Stimulated activated CD4-positive, alpha-beta T cell treated with anti-CD3 and anti-CD28 coated beads, Interleukin-2, amount 100 ng/mL, for 24 hours (primary cell): ENCODE results near the gene SRM.
"Not testable (repeated sequence)": the region's sequence is repeated elsewhere in the genome, so short reads cannot be mapped to it uniquely, and the experiment has no call there.

ENCODE experiments used
- DNase-seq, 2 donors: peaks; one replicate each; pipeline ENCODE4 v3.0.0-alpha.2; 2020

Gene SRM

DNA sequence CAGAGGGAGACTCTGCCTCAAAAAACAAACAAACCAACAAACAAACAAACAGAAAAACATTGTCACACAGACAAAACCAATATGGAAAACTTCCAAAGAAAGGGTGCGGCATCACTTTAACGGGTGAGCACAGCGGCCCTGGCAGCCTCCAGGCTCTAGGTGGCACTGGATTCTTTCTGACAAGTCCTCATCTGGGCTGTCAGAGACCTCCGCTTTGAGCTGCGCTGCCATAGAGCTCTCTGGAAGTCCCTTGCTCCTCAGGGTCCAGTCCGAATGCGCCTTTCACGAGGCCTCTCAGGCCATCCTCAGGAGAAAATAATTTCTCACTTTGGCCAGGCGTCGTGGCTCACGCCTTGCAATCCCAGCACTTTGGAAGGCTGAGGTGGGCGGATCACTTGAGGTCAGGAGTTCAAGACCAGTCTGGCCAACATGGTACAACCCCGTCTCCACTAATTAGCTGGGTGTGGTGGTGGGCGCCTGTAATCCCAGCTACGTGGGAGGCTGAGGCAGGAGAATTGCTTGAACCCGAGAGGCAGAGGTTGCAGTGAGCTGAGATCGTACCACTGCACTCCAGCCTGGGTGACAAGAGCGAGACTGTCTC, 4.2 kb upstream of the SRM start:
- not testable (repeated sequence) for DNase-seq

DNA sequence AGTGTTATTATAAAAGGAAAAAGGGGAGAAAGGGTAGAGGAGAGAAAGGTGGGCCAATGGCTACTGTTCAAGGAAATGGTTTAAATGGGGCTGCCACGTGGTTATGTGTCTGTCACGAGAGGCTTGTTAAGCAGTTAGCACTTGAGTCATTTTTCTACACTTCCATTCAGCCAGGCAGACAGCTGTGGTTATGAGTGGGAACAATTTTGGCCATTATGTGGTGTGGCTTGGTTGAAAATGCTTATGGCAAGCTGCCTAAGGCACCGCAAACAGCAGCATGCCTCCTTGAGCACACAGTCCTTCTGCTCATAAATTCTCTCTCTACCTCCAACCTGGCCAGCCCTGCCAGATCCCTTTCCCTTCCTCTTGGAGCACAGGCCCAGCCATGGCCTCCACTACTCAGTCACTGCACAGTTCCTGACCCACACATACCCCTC, 3.2 kb upstream of the SRM start:
- DNase-seq: no peak

DNA sequence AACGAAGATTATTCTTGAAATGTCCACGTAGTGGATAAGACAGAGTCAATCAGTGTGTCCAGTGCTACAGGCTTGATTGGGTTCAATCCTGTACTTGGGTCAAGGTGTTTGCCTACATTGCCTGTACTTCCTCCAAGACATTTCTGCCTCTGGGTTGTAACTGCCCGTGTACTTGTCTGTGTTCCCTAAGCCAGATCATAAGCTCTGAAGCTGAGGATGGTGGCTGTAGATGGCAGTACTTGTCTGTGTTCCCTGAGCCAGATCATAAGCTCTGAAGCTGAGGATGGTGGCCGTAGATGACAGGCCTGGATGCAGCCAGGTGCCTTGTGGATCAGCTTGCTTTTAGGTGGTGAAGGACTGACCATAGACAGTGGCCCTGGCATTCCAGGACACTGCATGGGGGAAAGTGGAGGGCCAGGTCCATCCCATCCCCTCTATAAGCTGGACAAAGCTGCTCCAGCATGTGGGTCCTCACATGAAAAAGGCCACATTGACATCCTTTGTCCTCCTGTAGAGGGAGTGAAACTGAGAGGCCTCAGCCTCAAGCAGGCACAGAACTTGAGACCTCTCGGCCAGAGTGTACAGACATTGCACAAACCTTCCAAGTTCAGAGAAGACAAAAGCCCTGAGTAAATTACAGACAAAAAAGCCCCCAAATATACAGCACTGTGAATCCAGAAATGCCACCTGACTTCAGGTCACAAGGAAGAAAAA, 2.0 kb upstream of the SRM start:
- no peak for DNase-seq

DNA sequence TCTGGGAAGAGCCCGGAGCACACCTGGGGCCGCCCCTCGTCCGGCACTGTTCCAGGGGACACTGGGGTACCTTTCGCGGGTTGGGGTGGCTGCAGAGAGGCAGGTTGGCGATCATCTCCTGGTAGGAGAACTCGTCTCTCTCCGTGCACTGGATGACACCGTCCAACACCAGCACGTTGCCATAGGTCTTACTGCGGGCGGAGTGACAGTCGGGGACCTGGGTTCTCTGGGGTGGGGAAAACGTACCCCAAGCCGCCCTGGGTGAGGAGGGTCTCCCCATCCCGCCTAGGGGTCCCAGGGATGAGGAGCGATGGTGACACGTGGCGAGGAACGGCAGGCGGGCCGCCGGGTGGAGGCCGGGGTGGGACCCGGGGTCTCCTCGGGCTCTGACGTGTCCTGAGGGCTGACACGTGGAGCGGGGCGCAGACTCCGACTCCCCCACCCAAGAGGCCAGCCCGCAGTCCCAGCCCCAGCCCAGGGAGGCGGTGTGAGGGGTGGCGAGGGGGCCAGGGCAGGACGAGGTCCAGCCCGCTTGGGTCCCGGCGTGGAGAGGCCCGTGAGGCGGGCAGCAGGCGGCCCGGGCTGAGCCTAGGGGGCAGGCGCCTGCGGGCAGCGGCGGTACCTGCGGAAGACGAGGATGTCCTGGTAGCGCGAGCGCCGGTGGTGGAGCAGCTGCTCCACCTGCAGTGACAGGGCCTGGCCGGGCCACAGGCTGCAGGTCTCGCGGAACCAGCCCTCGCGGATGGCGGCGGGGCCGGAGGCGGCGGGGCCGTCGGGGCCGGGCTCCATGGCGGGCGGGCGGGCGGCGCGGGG, 457 bp downstream of the SRM start:
- DNase-seq: peak in 1 of 2 donors; percentile 41

DNA sequence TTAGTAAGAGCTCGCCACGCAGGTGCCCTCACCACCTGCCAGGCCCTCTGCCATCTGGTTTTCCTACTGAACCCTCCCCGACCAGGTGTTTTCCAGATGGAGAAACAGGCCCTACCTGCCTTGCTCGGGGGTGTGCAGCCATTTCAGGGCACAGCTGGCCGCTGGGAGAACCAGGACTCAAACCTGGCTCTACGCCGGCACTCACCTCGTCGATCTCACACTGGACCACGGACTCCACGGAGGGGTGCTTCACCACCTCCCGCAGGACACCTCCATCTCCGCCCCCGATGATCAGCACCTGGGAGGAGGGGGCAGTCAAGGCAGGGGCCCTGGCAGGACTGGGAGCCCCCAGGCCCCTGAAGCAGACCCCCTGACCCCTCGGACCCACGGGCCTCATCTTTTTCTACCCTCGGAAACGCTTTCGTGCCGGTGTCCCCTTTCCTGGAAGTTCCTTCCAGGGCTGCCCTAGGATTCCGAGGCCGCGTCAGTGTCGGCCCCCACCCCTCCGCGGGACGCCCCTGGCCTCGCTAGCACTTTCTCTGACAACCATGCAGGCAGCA, 1.1 kb downstream of the SRM start:
- no peak for DNase-seq

DNA sequence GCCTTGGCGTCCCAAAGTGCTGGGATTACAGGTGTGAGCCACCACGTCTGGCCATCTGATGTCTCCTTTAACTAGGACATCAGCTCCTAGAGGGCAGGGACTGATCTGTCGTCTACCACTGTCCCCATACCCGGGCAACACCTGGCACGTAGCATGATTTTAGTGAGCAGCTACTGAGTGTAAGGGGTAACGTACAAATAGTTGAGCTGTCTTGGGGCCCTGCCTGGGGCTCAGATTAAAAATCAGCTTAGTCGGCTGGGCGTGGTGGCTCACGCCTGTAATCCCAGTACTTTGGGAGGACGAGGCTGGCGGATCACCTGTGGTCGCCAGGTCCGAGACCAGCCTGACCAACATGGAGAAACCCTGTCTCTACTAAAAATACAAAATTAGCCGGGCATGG, 1.8 kb downstream of the SRM start:
- no peak for DNase-seq

DNA sequence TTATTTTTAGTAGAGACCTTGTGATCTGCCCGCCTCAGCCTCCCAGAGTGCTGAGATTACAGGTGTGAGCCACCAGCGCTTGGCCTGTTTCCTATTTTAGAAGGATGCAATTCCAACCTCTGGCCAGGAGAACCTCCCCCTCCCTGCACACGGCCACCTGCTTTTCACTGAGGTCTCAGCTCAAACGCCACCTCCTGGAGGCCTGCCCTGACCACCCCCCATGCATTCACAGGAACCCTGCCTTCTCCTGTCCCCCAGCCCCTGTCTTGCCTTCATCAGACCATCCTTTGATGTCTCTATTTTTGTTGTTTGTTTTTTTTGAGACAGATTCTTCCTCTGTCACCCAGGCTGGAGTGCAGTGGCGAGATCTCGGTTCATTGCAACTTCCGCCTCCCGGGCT, 2.3 kb downstream of the SRM start:
- no peak for DNase-seq

DNA sequence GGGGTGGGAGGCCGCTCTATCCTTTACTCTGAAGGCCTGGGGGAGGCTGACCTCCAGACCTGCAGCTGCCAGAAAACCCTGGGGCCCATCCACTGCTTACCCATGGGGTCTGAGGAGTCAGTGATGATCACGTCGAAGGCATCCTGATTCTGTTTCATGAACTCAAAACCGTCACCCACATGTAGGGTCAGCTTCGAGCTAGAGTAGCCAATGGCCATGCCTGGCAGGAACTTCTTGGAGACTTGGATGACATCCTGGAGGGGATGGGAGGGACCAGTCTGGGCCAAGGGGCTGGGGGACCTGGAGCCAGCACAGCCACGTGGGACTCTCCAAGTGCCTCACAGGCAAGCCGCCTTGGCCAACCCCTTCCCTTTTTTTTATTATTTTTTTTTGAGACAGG, 3.3 kb downstream of the SRM start:
- DNase-seq: no peak

DNA sequence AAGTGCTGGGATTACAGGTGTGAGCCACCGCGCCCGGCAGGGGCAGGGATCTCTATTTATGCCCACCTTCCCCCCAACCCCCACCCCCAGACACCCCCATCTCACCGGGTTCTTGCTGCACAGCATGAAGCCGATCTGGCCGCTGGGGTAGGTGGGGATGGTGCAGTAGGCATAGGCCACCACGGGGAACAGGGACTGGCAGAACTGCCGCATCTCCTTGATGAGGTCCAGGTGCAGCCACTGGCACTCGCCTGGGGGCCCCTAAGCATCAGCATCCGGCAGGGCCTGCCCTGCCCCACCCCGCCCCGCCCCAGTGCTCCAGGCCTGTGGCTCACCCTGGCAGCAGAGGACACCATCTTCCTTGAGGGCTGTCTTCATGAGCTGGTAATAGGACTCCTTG, 4.1 kb downstream of the SRM start:
- DNase-seq: no peak

DNA sequence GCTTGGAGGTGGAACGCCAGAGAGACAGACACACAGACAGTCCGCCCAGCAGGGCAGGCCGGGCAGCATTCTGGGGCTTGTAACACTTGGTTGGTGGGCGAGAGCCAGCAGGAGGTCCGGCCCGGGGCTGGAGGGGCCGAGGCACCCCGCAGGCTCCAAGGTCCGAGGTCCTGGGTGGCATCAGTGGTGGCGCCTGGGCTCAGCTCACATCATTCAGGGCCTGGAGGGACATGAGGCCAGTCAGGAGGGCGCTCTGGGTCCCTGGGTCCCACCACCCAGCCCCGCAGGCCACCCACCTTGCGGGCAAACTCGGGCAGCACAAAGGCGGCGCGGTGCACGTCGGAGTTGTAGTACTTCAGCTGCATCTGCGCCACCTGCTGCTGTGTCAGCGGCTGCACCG, 5.2 kb downstream of the SRM start:
- DNase-seq: no peak

DNA sequence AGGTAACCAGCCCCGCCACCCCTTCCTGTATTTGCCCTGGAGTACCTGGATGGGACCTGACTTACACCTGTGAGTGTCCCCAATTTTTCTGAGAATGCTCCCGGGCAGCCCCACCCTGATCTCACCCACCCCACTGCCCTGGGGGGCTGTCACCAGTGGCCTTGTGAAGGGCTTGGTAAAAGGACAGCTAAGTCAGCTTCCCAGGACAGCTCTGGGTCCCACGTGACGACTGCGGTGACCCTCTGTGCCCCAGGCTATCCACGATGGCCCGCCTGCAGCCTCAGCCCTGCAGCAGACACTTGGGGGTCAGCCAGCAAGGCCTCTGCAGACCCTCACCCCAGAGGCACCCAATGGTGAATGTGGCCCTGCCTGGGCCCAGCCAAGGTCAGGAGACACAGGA, 5.6 kb downstream of the SRM start:
- no peak for DNase-seq

DNA sequence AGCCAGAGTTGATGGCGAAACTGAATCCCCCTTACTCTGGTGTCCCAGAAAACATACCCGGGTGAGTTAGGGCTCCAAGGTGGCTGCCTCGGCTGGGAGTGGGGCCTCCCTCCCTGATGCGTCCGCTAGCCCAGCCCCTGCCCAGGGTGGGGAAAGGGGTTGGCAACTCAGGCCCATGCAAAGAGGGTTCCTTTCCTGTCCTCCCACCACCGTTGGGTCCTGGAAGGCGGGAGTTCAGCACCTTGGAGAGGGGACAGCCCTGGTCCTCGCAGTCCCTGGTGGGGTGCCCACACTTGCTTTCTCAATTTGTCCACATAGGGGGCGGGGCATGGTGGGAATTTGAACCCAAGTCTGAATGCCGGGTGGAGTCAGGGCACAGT, 6.1 kb downstream of the SRM start:
- DNase-seq: peak in 1 of 2 donors; percentile 42

DNA sequence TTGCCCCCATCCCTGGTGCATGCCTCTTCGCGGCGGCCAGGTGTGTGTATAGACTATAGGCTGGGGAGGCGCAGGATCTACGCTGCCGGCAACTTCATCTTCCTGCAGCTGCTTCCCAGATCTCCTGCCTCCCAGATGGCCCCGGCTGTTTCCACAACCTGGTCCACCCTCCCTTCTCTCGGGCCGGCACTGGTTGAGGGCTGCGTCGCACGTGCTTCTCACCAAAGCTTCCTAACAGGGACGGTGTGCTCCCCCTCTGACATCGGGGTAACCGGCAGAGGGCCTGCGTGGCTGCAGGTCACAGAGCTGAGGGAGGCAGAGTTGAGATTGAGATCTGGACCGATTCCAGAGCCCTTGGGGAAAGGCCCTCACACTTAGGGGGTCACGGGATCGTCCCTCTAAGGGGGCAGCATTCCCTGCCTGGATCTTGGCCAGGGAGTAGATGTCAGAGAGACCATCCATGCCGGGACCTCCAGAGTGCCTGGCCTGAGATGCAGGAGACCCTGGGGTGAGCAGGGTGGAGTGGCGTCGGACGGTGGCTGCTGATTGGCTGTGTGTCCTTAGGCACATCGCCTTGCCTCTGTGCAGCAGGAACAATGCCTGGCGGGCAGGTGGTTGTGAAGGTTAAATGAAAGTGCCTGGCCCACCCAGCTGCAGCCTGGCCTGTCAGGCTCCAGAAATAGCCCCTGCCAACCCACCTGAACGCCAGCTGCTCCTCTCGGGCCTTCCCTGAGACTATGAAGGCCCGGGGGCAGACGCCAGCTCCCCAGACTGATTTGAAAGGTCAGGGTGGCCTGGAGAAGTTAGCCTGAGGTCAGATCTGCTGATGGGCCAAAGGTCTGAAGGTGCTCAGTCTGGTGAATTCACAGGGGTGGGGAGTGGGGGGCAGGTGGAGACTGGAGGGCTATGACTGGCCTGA, 6.7 kb downstream of the SRM start:
- DNase-seq: peak in 1 of 2 donors; percentile 45

DNA sequence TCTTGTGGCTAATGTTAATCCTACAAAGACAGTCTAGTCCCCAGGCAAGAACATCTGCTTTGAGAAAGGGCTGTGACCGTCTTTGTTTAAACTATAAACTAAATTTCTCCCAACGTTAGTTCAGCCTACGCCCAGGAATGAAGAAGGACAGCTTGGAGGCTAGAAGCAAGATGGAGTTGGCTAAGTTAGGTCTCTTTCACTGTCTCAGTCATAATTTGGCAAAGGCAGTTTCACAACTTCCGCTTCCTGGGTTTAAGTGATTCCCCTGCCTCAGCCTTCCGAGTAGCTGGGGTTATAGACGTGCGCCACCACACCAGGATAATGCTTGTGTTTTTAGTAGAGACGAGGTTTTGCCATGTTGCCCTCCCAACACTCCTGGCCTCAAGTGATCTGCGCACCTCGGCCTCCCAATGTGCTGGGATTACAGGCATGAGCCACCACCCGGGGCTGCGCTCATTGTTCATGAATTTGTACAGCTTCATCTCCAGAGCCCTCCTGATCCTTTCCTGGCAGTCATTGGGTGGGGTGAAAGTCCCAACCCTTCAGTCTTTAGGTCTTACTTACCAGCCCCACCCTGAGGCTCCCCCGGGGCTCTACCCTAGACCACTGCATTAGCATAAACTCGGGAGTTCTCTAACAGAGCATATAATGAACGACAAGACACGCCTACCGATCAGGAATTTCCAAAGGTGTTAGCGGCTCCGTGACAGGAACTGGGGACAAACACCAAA, 7.9 kb downstream of the SRM start:
- DNase-seq: no peak

DNA sequence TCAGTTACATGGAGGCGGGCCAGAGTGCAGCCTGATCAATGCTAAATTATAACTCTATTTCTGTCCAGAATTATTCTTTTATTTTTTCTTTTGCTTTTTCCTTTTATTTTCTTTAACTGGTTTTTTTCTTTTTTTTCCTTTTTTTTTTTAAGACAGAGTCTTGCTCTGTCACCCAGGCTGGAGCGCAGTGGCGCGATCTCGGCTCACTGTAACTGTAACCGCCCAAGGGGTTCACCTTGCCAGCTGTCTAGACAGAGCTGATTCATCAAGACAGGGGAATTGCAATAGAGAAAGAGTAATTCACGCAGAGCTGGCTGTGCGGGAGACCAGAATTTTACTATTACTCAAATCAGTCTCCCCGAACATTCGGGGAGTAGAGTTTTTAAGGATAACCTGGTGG, 8.7 kb downstream of the SRM start:
- DNase-seq: not testable (repeated sequence)

DNA sequence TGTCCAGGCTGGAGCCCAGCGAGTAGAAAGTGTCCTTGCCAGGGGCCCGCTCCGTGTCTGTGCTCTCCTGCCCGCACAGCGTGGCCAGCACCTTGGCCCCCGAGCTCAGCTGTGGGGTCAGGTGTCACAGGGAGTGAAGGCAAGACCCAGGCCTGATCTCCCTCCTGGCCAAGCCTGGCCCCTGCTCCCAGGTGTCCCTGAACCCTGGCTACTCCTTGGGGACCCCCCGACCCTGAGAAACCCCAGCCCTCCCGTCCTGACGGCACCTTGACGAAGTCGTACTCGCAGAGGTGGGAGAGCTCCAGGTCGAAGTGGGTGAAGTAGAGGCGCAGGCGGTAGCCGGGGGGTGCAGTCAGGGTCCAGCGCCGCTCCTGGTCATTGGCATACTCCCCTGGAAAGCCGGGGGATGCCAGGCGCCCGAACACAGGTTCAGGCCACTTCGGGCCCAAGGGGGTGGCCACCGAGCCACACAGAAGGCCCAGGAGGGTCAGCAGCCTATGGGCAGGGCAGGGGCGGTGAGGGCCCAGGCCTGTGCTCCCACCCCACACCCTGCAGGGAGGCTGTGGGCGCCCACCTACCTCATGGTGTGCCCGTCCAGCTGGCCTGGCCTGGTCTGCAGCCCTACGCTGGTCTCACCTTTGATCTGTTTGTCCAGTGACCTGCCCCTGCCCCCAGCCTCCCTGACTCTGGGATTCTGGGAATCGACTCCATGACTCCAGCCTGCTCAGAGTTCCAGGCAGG, 13.0 kb downstream of the SRM start, which contains the start of gene MASP2:
MASP2 (minus strand) TSS at position 615 of the 741 bp plus-strand sequence; CDS start at position 583, 32 bp downstream.
- no peak for DNase-seq

DNA sequence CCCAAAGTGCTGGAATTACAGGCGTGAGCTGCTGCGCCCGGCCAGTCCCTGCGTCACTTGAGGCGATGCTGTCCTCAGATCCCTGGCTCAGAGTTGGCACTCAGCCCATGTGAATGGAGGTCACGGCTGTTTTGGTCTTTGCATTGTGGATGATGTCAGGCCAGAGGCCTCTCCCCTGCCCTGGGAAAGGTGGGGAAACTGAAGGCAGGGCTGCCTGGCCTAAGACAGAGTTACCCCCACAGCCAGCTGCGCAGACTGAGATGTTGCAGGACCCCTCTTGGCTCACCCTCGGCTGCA, 13.6 kb downstream of the SRM start:
- DNase-seq: no peak

DNA sequence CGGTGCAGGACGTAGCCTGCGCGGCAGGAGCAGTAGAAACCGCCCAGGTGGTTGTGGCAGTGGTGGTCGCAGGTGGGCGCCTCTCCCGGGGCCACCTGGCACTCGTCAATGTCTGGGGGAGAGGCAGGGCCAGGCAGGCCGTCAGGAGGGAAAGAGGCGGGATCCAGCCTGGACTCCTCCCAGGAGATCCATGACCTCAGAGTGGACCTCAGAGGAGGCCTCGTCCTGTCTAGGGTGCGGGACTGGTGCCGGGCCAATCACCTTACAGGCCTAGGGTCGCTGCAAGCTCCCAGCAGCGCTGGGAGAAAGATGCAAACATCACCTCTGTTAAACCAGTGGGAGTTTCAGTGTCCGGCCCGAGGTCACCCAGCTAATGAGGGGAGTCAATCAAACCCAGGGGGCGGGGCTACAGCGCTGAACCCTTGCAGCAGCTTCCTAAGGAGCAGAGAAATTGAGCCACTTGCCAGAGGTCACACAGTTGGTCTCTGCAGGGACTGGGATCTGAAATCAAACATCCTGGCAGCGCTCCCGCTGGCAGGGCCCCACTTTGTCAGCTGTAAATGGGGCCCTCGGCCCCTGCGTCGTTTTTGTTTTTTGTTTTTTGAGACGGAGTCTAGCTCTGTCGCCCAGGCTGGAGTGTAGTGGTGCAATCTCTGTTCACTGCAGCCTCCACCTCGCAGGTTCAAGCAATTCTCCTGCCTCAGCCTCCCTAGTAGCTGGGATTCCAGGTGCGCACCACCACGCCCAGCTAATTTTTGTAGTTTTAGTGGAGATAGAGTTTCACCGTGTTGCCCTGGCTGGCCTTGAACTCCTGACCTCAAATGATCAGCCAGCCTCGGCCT, 14.2 kb downstream of the SRM start:
- DNase-seq: no peak

DNA sequence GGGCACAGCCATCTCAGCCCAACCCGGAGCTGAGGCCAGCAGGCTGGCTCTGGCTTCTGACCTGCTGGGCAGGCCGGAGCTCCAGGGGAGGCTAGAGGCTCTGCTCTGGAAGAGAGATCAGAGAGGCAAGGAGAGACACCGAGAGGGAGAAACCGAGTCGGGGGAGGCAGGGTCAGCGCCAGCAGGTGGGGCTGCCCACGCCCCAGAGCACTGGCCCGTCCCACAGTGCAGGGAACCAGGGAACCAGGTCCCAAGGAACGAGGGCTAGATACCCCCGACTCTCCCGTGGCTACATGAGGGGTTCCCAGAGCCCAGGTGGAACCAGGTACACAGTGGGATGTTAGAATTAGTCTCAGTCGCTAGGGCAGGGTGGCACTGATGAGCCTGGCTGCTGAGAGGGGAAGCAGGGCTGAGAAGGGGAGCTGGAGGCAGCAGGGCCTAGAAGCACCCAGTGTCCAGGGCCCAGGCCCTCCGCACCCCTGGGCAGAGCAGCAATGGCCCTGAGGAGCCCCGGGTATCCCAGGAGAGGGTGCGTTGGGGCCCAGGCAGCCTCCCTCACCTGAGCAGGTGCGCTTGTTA, 14.9 kb downstream of the SRM start:
- DNase-seq: no peak
